PC-9 (cell line): Measurements from ENCODE around the gene KCNIP1. TPM values are rescaled to one million over a fixed set of nuclear protein-coding genes. Genes with fewer than 3 reads are reported as not detected.

Experiments
- BruUV-seq: library from RNA; stranded (reverse); fragments of 400-500 nt; replicated peaks from 2 replicates; lab custom pipeline; 2021; lab: Mats Ljungman, UMichigan
- CTCF ChIA-PET: fragments of 300-600 bp; sonication (Branson Sonifier 250); formaldehyde crosslinking; loops from one replicate; lab custom pipeline; 2022; ENCODE audit warnings: antibody characterized with exemption; lab: Charles Lee
- POLR2A ChIA-PET: fragments of 300-600 bp; sonication (Branson Sonifier 250); formaldehyde crosslinking; loops from one replicate; lab custom pipeline; 2022; ENCODE audit warnings: antibody characterized with exemption; ENCODE audit not compliant: unreplicated experiment; lab: Charles Lee
- DNase-seq, 2 experiments: peaks; one replicate each; pipeline versions ENCODE4 v3.0.0 to v3.0.0-alpha.2; 2015 to 2022; ENCODE audit warnings: mixed read lengths in 1 of 2
- H2AFZ ChIP-seq: fragments of 200-600 bp; sonication (generic); 2 replicates; pipeline ENCODE4 v1.8.1; 2017; ENCODE audit warnings: antibody characterized with exemption
- H3F3A ChIP-seq: fragments of 200-600 bp; sonication (generic); 2 replicates; pipeline ENCODE4 v1.8.1; 2017; ENCODE audit warnings: antibody characterized with exemption, mild to moderate bottlenecking, low read depth; ENCODE audit not compliant: insufficient read depth
- H3K27ac ChIP-seq: fragments of 200-600 bp; sonication (generic); 2 replicates; pipeline ENCODE4 v1.6.1; 2016; ENCODE audit warnings: mixed run types
- H3K27me3 ChIP-seq: fragments of 200-600 bp; sonication (generic); 2 replicates; pipeline ENCODE4 v1.6.1; 2016; ENCODE audit warnings: low read depth, mixed run types; ENCODE audit not compliant: insufficient read depth
- H3K36me3 ChIP-seq: fragments of 200-600 bp; sonication (generic); 2 replicates; pipeline ENCODE4 v1.6.1; 2016; ENCODE audit warnings: low read depth, mixed run types
- H3K4me1 ChIP-seq: fragments of 200-600 bp; sonication (generic); replicated peaks from 2 replicates; pipeline ENCODE4 v1.6.1; 2016; ENCODE audit warnings: mixed run types; ENCODE audit not compliant: insufficient read depth
- H3K4me2 ChIP-seq: fragments of 200-600 bp; sonication (generic); 2 replicates; pipeline ENCODE4 v1.6.1; 2017; ENCODE audit warnings: mixed run types
- H3K4me3 ChIP-seq: fragments of 200-600 bp; sonication (generic); 2 replicates; pipeline ENCODE4 v1.6.1; 2016; ENCODE audit warnings: mixed run types
- H3K79me2 ChIP-seq: fragments of 200-600 bp; sonication (generic); 2 replicates; pipeline ENCODE4 v1.6.1; 2017; ENCODE audit warnings: low read depth, mixed run types
- H3K9me2 ChIP-seq: fragments of 200-600 bp; sonication (generic); 2 replicates; pipeline ENCODE4 v1.8.1; 2017; ENCODE audit warnings: mild to moderate bottlenecking; ENCODE audit not compliant: insufficient read depth
- H3K9me3 ChIP-seq: fragments of 200-600 bp; sonication (generic); 2 replicates; pipeline ENCODE4 v1.8.1; 2016; ENCODE audit warnings: low read depth; ENCODE audit not compliant: insufficient read depth
- H4K20me1 ChIP-seq: fragments of 200-600 bp; sonication (generic); 2 replicates; pipeline ENCODE4 v1.8.1; 2017; ENCODE audit not compliant: insufficient read depth
- EZH2 ChIP-seq: fragments of 200-600 bp; sonication (generic); IDR thresholded peaks from 2 replicates; pipeline ENCODE4 v1.8.0; 2017; ENCODE audit warnings: antibody characterized with exemption, low read depth
- intact Hi-C: fragments of 100-400 bp; cut with micrococcal nuclease; formaldehyde crosslinking; loops from one replicate; pipeline ENCODE4 v1.10.0; 2022; ENCODE audit not compliant: unreplicated experiment
- total RNA-seq: library from RNA; stranded (reverse); gene quantifications from 2 replicates; pipeline ENCODE4 v1.2.3, GENCODE V29; 2021
- TF ChIP-seq, protein P1 (sequence below): fragments of 200-600 bp; sonication (generic); conservative IDR thresholded peaks from 2 replicates; pipeline ENCODE4 v1.6.1; 2017; ENCODE audit warnings: mixed run types, antibody characterized with exemption, mild to moderate bottlenecking, moderate library complexity

The KCNIP1 gene
- total RNA-seq, 1 experiment from 2014 or later, result not detected

GRCh38 chr5:170562166-170562874, 58.5 kb downstream of the KCNIP1 start:
- no peak overlapping the region for H2AFZ ChIP-seq
- no peak for DNase-seq
- peaks cover 3% of the 10 kb centered on the region; the same call in 1 of the 2 replicates for H3K27me3 ChIP-seq
- BruUV-seq, result no TSS peak
- ChIA-PET CTCF (no interaction called here), POLR2A (no interaction called here)
- H3K79me2 ChIP-seq, result no peaks in the 10 kb centered on the region
- H3F3A ChIP-seq, result no peaks in the 10 kb centered on the region
- TF ChIP-seq EZH2, result no peak
- TF ChIP-seq, protein P1, sequence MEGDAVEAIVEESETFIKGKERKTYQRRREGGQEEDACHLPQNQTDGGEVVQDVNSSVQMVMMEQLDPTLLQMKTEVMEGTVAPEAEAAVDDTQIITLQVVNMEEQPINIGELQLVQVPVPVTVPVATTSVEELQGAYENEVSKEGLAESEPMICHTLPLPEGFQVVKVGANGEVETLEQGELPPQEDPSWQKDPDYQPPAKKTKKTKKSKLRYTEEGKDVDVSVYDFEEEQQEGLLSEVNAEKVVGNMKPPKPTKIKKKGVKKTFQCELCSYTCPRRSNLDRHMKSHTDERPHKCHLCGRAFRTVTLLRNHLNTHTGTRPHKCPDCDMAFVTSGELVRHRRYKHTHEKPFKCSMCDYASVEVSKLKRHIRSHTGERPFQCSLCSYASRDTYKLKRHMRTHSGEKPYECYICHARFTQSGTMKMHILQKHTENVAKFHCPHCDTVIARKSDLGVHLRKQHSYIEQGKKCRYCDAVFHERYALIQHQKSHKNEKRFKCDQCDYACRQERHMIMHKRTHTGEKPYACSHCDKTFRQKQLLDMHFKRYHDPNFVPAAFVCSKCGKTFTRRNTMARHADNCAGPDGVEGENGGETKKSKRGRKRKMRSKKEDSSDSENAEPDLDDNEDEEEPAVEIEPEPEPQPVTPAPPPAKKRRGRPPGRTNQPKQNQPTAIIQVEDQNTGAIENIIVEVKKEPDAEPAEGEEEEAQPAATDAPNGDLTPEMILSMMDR, result no peak
- H3K27ac ChIP-seq, result no peak overlapping the region
- no peak overlapping the region for H3K4me2 ChIP-seq
- no peaks in the 10 kb centered on the region for H3K4me1 ChIP-seq
- H3K9me3 ChIP-seq, result no peaks in the 10 kb centered on the region
- no peaks in the 10 kb centered on the region for H4K20me1 ChIP-seq
- H3K36me3 ChIP-seq, result no peaks in the 10 kb centered on the region
- intact Hi-C loops, result no loop called here
- no peak overlapping the region for H3K4me3 ChIP-seq
- H3K9me2 ChIP-seq, result no peaks in the 10 kb centered on the region

DNA sequence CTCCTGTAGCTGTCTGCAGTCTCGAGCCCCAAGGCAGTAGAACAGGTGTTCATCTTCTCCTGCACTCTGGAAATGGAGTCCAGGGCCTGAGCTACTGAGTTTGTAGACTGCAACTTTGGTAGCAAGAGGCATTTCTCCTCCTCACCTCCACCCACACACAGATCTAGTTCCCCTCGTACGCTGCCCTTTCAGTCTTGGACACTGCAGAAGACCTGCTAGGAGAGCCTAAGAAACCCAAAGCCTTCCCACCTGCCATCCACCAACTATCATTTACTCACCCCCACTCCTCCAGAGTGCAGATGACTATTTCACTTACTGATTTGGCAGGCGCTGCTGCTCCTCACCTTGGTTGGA, 59.0 kb downstream of the KCNIP1 start:
- H3K79me2 ChIP-seq, result no peaks in the 10 kb centered on the region
- no peak overlapping the region for H3K4me3 ChIP-seq
- intact Hi-C loops, result no loop called here
- no peaks in the 10 kb centered on the region for H3K36me3 ChIP-seq
- no peaks in the 10 kb centered on the region for H3K9me2 ChIP-seq
- no peak overlapping the region for H3K4me2 ChIP-seq
- BruUV-seq, result no TSS peak
- H3K9me3 ChIP-seq, result no peaks in the 10 kb centered on the region
- H2AFZ ChIP-seq, result no peak overlapping the region
- H3K27ac ChIP-seq, result no peak overlapping the region
- H3F3A ChIP-seq, result no peaks in the 10 kb centered on the region
- no peaks in the 10 kb centered on the region for H4K20me1 ChIP-seq
- peaks cover 3% of the 10 kb centered on the region; the same call in 1 of the 2 replicates for H3K27me3 ChIP-seq
- TF ChIP-seq, protein P1, result no peak
- no peak for DNase-seq
- CTCF ChIA-PET, result no interaction called here
- H3K4me1 ChIP-seq, result no peaks in the 10 kb centered on the region
- POLR2A ChIA-PET, result no interaction called here

DNA sequence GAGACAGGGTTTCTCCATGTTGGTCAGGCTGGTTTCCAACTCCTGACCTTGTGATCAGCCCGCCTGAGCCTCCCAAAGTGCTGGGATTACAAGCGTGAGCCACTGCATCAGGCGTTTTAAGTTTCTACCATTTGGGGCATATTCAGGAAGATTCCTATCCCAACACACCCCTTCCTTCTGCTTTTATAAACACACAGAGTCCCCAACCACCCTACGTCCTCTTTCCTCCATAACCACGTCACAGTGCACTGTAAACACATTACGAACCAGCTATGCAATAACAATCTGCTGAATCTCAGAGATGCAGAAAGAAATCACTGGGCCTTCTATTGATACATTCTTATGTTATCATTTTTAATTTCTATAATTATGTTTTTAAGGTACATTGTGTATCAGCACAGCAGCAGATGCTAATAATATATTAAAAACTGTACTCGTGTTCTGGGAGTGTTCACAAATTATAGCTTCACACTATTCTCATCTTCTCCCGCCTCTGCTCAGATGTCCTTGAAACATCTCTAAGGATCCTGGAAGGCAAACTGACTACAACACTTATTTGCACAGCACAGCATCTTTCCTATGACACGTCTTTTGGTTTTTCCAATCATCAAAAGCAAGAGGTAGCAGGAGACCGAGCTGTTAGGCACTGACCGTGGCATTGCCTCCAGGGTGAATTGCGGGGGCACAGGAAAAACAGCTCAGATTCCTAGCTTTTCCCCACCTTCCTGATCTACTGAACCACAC, 60.2 kb downstream of the KCNIP1 start:
- H3K27me3 ChIP-seq, result peaks cover 3% of the 10 kb centered on the region; the same call in 1 of the 2 replicates
- DNase-seq, result no peak
- no peaks in the 10 kb centered on the region for H3F3A ChIP-seq
- H3K4me2 ChIP-seq, result no peak overlapping the region
- H3K27ac ChIP-seq, result no peak overlapping the region
- TF ChIP-seq EZH2, result no peak
- TF ChIP-seq, protein P1, result no peak
- H2AFZ ChIP-seq, result no peak overlapping the region
- no peaks in the 10 kb centered on the region for H3K4me1 ChIP-seq
- H3K9me3 ChIP-seq, result no peaks in the 10 kb centered on the region
- no peaks in the 10 kb centered on the region for H3K36me3 ChIP-seq
- POLR2A ChIA-PET, result no interaction called here
- H3K9me2 ChIP-seq, result no peaks in the 10 kb centered on the region
- CTCF ChIA-PET, result no interaction called here
- no peak overlapping the region for H3K4me3 ChIP-seq
- no TSS peak for BruUV-seq
- no peaks in the 10 kb centered on the region for H4K20me1 ChIP-seq
- intact Hi-C loops, result no loop called here
- H3K79me2 ChIP-seq, result no peaks in the 10 kb centered on the region
